GM12873 (cell line): ENCODE data around the gene PIN1.

Experiments used
- TF ChIP-seq, protein P1 (sequence below): IDR thresholded peaks from 2 replicates; pipeline ENCODE4 v1.5.1; 2012; ENCODE audit warnings: low read depth, mild to moderate bottlenecking, moderate library complexity, low read length, control low read depth; ENCODE audit not compliant: insufficient read depth; ENCODE audit errors: missing control alignments

Gene PIN1

DNA sequence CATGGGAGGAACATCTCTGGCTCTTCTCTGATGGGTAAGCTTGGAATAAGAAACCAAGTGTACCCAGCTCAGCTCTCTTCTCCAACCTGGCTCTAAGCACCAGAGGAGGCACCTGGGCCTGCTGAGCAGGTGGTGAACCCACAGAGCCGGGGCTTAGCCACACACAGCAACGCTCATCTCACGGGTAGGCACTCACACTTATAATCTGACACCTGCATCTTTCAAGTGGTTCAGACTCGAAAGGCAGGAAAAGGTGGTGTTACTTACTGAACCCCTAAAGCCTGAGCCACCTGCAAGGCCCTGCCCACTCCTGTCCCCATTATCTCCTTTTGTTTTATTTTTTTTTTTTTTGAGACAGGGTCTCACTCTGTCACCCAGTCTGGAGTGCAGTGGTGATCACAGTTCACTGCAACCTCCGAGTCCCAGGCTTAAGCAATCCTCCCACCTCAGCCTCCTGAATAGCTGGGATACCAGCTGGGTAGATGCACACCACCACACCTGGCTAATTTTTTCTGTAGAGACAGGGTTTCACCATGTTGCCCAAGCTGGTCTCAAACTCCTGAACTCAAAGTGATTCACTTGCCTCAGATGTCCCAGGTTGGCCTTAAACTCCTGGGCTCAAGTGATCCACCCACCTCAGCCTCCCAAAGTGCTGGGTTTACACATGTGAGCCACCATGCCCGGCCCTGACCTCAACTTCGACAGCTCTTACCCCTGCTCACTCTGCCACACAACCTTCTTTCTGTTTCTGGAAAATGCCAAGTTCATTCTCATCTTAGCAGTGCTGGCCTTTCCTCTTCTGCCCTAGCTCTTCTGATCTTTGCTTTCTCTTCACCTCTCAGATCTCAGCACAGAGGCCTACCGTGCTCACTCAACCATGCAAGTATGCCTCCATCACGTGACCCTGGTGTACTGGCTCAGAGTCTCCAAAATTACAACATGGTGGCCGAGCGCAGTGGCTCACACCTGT is 26.0 kb upstream of the PIN1 start:
- TF ChIP-seq, protein P1, sequence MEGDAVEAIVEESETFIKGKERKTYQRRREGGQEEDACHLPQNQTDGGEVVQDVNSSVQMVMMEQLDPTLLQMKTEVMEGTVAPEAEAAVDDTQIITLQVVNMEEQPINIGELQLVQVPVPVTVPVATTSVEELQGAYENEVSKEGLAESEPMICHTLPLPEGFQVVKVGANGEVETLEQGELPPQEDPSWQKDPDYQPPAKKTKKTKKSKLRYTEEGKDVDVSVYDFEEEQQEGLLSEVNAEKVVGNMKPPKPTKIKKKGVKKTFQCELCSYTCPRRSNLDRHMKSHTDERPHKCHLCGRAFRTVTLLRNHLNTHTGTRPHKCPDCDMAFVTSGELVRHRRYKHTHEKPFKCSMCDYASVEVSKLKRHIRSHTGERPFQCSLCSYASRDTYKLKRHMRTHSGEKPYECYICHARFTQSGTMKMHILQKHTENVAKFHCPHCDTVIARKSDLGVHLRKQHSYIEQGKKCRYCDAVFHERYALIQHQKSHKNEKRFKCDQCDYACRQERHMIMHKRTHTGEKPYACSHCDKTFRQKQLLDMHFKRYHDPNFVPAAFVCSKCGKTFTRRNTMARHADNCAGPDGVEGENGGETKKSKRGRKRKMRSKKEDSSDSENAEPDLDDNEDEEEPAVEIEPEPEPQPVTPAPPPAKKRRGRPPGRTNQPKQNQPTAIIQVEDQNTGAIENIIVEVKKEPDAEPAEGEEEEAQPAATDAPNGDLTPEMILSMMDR, result no peak

DNA sequence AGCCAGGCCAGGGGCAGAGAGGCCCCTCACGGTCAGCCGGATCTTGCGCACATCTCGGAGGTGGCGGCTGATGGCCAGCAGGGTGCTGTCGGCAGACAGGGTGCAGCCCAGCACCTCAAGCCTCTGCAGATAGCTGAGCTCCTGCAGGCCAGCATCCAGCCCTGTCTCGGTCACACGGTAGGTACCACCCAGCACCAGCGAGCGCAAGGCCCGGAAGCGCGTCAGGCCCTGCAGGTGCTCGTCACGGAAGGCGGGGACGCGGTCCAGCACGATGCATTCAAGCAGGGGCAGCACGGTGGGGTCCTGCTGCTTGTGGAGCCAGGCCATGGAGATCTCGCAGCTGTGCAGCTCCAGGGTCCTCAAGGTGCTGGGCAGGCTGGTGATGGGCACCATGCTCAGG is 24.0 kb upstream of the PIN1 start:
- TF ChIP-seq, protein P1, result no peak

DNA sequence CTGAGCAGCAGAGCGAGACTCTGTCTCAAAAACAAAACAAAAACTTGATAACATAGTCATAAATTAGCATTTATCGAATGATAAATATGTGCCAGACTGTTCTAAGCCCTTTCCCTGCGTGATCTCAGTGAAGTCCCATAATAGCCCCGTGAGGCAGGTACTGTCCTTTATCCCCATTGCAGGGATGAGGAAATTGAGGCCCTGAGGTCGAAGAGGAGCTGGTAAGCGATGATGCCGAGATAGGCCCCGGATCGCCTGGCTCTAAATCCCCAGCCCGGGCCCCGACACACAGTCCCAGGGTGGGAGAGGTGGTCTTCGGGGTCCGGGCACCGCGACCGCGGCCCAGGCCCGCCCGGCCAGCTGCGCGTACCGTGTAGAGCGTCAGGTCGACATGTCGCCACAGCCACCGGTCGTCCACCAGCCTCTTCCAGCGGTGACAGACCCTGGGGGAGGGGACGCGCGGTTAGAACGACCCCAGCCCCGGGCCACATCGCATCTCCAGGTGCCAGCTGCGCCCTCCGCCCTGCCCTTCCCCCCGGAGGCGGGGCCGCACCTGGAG is 16.9 kb upstream of the PIN1 start:
- TF ChIP-seq, protein P1, result no peak

DNA sequence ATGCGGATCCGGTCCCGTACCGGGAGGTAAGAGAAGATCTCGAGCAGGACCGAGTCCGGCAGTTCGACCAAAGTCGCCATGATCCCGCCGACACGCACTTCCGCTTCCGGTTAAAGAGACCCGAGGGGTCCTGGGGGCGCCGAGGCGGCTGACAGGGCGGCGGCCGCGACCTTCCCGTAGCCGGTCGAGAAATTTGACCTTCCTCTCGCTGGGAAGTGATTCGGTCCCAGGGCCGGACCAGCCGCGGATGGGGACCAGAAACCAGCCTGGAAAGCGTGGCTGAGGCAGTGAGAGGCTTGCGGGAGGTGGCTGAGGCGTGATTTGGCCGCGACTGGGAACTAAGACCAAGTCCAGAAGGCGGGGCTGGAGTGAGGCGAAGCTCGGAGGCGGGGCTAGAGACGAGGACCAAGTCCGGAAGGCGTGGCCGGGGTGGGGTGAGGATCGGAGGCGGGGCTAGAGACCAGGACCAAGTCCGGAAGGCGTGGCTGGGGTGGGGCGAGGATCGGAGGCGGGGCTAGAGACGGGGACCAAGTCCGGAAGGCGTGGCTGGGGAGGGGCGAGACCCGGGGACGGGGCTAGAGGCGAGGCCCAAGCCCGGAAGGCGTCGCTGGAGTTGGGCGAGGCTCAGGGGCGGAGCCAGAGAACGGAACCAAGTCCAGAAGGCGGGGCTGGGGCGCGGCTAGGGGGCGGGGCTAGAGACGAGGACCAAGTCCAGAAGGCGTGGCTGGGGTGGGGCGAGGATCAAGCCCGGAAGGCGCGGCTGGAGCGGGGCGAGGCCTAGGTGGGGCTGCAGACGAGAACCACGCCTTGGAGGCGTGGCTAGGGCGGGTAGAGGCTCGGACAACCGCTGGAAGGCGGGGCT is 16.2 kb upstream of the PIN1 start, which contains the start of gene FBXL12:
Gene FBXL12, minus strand, starts transcription at position 346 of the 862 bp plus-strand sequence. Its CDS starts 266 bp downstream, at position 80.
- TF ChIP-seq, protein P1, result no peak

DNA sequence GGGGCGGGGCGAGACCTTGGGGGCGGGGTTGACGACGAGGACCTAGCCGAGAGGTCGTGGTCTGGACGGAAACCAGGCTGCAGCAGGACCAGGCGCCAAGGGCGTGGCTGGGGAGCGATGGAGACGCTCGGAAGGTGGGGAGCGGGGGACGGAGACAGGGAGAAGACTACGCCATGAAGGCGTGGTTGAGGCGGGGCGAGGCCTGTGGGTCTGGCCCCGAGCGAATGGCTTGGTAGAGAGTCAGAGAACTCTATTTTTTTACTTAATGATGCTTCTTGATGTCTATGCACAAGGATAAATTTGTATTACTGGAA is 15.6 kb upstream of the PIN1 start:
- TF ChIP-seq, protein P1, result no peak

DNA sequence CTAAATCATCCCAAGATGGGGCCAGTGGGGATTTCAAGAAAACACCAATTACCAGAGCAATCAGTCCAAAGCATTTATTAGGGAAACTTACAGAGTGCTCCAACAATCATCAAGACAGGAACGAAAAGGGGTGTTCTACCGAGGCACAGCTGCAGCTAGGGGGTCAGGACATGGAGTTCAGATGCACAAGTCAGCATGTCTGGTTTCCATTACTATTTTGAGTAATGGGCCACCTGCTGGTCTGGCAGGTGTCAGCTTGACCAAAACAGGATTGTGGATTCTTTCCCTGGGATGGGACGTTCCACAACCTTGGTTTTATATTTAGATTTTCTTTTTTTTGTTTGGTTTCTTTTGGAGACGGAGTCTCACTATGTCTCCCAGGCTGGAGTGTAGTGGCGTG is 11.3 kb upstream of the PIN1 start:
- TF ChIP-seq, protein P1, result no peak
